SKM-1 (cell line): ENCODE measurements around the gene NOS1AP.

Experiments
- DNase-seq: peaks from one replicate; lab custom pipeline; 2025; ENCODE audit not compliant: unreplicated experiment; lab: John Stamatoyannopoulos, UW

The NOS1AP gene

DNA sequence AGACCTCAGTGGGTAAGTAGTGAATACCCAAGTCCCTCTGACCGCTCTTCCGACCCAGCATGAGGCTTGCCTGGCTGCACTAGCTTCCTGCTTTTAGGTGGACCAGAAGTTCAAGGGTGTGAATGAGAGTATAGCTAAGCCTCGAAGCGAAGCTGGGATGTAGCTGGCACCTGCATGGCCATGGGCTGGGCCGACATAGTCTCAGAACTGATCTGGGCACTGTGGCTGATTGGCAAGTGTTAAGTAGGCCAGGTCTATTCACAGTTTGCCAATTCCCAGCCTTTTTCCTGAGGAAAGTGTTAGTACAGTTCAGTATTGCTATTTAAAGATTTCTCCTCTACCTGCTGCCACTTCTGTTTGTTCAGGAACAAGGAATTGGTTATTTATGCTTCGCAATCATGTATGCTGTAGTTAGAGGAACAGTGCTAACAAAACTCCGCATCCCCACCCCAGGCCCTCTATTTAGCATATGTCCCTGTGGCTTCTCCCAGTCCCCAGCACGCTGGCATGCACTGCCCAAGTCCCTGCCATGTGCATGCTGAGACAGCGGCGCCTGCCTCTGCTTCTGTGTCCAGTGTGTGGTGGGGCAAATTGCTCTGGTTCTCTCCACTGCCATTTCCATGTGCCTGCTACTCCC lies 290.9 kb downstream of the NOS1AP start:
- DNase-seq = no peak

DNA sequence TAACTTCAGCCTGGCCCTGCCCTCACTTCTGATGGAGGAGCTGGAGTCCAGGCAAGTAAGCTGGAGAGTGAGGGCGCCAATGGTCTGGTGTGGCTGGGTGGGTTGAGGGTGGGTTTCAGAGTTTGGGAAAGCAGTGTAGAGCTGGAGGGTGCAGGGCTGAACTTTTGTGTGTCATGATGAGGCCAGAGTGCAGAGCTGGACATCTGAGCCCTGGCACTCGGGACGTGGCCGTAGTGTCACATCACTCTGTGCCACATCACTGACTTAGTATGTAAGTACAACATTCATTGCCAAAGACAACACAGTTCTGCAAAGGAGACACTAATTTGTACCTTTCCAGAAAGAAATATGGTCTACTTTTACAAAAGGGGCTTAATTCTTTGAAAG lies 291.4 kb downstream of the NOS1AP start:
- no peak for DNase-seq

DNA sequence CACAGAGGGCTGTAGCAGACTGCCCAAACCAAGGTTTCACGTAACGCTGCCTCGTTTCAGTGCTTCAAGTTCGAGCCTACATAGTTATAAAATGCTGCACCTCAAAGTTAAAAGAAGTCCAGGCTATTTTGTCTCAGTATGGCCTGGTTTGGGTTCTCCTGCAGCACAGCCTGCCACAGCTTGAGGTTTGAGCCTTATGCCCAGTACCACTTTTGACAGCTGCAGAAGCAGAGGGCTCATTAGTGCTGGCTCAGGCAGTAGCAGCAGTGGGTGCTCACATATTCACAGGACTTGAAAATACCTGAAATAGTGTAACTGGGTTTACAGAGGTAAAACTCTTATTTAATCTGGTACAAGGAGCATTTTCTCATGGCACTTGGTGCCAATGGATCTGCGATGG lies 291.9 kb downstream of the NOS1AP start:
- no peak for DNase-seq

DNA sequence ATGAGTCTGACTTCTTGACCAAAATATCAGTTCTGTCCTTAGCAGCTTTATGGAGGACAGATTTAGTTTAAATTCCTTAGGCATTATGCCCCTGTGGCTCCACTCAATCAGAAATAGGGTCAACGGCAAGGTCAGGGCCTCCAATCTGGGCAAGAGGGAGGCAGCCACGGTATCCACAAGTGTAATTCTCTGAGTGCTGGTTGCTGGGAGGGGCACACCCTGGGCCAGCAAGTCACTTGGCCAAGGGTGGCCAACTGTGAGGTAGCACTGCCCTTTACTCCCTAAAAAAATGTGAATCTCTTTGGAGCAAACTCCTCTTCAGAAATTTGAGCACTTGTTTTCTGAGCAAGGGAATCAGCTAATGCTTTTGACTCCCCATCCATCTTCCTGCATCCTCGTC lies 294.3 kb downstream of the NOS1AP start:
- no peak for DNase-seq

DNA sequence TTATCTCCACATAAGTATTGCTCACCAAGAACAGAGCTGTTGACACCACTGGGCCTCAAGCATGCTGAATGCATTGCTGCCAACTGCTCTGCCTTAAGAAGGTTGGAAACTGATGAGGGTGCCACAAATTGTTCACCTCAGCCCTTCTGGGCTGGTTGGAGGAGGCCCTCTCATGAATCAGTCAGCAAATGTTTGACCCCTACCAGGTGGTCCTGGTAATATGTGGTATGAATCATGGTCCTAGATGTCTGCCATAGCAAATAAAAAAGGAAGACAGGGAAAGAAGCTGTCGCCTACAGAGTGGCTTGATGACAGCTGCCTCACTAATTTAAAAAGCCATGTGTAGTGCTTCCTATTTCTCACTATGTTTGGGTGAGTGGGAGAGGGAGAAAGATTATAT lies 295.0 kb downstream of the NOS1AP start:
- no peak for DNase-seq

DNA sequence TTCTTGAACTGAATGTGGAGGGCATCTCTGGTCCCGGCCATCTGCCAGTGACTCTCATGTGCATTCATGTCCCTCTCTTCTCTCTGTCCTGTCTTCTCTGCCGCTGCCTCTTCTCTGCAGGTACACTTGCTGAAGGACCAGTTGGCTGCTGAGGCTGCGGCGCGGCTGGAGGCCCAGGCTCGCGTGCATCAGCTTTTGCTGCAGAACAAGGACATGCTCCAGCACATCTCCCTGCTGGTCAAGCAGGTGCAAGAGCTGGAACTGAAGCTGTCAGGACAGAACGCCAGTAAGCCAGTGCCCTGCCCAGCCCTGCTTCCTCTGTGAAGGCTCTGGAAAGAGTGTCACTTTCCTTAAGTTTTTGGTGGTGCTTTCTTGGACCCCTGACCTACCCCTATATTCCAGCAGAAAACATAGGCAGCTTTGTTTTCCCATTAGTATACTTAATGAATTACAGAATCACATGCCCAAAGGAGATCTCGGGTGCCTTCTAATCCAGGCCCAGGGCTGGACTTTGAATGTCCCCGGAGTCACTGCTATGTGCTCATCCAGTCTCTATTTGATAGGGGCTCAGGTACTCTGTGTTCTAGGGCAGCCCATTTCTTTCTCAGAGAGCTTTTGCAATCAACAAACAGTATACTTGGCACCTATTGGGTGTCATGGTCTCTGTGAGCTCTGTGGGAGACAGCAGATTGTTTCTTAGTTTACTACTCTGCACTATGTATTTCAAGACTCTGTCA lies 296.0 kb downstream of the NOS1AP start:
- no peak for DNase-seq

DNA sequence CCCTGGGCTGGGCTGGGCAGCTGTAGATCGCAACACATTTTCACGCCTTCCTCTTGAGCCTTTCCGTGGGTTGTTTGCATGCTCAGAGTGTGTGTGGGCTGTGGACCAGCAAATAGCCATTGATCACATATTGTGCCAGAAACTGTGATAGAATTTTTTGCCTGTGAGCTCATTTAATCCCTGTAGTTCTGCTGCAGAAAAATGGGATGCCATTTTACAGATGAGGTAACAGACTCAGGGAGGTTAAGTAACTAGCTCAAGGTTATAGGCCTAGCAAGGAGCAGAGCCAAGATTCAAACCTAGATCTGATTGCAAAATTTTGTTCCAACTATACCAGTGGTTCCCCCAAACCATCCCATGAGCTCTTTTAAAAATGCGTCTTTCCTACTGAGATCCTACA lies 296.7 kb downstream of the NOS1AP start:
- DNase-seq = no peak

DNA sequence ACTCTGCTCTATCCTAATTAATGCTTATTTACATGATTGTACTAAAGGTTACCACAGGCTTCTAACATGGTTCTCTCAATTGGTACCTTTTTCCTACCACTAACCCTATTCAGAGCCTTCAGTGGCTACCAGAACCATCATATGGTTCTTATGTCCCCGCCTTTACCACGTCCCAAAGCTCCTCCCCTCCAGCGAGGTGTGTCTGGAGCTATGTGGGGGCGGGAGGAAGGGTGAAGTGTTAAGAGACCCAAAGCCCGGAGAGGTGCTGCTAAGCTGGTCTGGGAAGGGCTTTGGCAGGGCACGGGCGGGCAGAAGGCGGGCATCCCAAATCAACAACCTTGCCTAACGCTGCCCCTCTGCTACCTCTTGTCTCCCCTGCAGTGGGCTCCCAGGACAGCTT lies 297.2 kb downstream of the NOS1AP start:
- no peak for DNase-seq

DNA sequence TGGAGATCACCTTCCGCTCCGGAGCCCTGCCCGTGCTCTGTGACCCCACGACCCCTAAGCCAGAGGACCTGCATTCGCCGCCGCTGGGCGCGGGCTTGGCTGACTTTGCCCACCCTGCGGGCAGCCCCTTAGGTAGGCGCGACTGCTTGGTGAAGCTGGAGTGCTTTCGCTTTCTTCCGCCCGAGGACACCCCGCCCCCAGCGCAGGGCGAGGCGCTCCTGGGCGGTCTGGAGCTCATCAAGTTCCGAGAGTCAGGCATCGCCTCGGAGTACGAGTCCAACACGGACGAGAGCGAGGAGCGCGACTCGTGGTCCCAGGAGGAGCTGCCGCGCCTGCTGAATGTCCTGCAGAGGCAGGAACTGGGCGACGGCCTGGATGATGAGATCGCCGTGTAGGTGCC lies 297.6 kb downstream of the NOS1AP start:
- DNase-seq = no peak

DNA sequence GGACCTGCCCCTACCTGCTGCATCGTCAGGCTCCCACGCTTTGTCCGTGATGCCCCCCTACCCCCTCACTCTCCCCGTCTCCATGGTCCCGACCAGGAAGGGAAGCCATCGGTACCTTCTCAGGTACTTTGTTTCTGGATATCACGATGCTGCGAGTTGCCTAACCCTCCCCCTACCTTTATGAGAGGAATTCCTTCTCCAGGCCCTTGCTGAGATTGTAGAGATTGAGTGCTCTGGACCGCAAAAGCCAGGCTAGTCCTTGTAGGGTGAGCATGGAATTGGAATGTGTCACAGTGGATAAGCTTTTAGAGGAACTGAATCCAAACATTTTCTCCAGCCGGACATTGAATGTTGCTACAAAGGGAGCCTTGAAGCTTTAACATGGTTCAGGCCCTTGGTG lies 298.3 kb downstream of the NOS1AP start:
- DNase-seq = no peak

DNA sequence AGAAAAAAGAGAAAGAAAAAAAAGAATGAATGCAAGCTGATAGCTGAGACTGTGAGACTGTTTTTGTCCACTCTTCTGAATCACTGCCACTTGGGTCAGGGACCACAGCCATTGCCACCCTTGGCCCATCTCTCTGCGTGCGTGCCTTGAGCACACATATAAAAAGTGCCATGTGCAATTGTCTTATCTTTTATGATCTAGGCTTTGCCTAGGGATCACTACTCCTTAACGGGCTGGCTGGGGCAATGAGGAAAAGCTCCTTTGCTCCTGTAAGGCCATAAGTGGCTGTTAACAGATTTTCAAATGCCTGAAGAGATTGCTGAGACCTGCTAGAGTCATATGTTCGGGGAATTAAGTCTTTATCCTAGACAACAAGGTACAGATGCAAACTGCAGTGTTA lies 299.0 kb downstream of the NOS1AP start:
- no peak for DNase-seq

DNA sequence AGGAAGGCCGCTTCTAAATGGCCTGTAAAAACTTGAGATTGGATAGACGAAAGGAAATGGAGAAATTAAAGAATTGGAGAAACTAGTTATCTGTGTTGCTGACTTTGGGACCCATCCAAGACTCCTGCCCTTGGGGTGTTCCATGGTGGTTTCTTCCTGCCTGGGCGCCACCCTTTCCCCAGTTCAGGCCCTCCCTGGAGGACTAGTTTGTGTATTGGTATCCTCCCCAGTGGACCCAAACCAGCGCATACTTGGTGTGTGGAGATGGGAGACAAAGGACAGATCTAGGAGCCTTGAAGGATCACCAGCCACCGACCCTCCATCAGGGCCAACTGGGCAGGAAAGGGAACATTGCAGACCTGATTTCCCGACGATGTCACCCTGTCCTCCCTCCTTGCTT lies 300.1 kb downstream of the NOS1AP start:
- DNase-seq = no peak

DNA sequence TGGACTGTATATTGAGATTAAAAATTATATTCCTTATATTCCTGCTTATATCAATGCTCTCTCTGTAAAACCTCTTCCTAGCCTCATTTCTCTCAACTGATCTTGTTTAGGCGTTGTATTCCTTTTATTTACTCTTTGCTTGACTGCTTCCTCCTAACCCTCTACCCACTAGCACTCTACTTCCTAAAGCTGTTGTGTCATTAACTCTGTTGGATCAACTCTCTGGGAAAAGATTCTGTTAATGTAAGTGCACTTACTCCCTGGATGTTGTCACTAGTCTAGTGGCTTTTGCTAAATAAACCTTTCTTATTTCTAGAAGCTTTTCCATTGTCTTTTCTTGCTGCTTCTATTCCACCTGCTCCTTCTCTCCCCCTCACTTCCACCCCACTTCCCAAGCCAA lies 300.7 kb downstream of the NOS1AP start:
- no peak for DNase-seq

DNA sequence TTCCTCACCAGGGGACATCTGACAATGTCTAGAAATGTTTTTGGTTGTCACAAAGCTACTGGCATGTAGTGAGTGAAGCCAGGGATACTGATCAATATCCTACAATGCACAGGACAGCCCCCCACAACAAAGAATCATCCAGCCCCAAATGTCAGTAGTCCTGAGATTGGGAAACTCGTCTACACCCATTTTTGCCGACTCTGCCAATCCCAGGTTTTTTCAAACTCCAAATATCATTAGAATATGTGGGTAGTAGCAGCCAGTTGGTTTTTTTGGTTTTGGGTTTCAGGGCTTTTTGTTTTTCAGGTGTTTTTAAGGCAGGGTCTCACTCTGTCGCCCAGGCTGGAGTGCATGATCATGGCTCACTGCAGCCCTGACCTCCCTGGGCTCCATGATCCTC lies 301.2 kb downstream of the NOS1AP start:
- no peak for DNase-seq

DNA sequence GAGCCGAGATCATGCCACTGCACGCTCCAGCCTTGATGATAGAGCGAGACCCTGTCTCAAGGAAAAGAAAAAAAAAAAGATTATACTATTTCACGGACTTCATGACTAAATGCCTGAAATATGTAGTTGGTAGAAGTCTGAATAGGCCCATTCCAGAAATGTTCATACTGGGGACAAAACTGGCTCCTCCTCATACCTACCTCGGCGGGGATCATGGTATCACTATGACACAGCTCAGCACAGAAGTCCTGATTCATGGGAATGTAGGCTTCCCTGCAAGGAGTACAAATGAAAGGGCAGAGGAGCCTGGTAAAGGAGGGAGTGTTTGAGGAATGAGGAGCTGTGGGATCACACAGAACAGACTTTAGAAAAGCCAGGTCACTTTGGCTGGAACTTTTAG lies 302.1 kb downstream of the NOS1AP start:
- no peak for DNase-seq

DNA sequence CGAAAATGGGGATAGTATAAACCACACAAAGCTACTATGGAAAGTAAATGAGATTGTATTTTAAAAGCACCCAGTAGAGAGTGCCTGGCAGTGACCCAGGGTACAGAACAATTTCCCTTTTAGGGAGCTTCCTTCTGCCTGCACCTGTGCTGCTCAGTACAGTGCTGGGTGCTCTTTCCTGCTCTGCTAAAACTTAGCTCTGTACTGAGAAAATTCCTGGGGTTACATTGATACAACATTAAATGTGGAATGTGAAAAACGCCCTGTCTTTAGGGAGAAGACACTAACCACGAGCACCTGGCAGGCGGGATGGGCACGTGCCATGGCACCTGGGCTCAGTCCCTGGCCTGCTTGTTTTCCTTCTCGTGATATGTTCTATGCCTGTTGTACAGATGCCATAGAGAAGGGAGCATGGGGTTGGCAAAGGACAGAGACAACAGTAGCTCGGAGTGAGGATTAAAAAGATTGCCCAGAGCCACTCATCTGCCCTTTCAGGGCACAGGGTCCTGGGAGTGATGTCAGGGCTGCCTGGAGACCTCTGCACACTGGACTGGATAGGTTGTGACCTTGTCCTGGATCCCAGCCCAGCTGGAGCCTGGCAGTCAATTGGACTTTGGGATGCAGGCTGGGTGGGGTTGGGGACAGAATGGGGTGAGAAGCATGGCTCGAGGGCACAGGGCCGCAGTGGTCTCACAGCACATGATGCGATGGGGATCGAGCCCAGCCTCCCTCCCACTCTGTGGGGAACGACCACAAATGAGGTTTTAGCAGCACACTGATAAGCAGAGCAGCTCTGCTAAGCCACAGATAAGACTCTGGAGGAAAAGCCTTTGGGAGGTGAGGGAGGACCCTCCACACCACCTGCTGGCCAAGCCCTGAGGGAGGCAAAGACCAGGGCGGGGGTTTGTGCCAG lies 302.9 kb downstream of the NOS1AP start:
- DNase-seq = no peak

DNA sequence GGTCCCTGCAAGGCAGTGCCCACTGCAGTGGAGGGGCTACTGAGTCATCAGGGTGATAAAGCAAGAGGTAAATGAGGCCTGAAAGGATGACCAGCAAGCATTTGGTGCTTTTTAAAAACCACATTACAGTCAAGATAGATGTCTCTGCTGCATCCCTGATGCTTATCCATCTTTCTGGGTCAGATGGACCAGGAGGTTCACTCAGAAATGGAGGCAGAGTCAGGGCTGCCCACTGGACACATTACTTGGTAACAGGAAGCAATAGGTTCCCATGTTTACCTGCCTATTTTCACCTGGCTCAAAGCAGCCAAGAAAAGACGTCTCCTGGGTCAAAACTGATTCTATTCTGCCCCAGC lies 303.6 kb downstream of the NOS1AP start:
- no peak for DNase-seq

DNA sequence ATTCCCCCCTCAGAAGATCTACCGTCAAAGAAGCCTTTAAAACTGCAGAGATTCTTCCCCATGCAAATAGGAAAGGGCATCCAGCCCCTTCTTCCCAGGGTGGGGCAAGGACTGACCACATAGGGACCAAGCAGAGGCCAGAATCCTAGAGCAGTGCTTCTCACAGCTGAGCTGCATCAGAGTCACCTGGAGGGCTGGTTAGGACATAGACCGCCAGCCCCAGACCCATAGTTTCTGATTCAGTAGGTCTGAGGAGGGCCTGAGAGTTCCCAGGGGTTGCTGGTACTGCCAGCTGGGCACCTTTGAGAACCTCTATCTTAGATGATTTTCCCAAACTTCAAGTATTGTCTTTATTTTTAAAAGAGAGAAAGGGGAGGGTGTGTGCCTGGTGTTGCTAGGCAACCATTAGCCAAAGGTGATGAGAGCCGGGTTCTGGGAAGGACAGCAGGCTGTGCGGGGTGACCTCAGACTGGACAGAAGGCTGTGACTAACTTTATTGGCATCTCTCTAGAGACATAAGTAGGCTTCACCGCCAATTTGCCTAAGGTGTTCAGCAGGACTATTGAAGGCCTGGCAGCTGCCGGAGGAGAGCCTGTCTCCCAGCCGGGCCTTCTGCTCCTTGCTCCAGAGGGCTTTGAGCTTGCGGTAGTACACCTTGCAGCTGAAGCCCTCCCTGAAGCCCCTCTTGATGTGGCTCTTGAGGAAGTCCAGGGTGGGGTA lies 304.2 kb downstream of the NOS1AP start:
- DNase-seq = no peak

DNA sequence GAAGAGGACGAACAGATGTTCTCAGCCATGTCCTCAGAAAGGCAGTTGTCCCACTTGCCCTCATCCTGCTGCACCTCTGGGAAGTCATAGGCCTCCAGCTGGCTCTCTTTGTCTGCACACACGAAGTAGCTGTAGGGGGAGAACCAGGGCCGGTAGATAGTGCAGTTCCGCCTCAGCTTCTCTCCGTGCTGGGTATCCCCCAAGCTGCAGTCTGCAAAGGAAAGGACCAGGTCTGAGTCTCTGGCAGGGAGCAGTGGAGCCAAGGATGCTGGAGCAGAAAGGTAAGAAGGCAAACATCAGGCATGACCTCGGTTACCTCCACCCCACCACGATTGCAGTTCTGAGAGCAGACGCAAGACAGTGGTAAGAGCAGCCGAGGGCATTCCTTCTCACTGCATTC lies 304.9 kb downstream of the NOS1AP start:
- no peak for DNase-seq

DNA sequence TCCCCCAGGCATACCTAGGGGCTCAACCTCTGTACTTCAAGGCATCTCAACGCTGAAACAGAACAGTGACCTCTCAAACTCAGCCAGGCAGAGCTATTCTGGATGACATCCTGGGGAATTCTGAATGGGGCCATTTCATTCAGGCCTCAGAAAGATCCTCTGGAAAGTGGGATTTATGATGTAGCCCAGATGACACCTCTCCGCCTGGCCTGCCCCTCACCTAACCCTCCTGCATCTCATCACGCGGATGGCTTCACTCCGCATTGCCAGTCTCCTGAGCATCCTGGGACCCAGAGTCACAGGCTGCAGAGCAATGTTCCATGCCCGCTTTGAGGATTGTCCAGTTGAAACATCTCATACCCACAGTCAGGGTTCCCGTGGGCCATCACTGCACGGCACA lies 306.0 kb downstream of the NOS1AP start:
- DNase-seq = no peak

DNA sequence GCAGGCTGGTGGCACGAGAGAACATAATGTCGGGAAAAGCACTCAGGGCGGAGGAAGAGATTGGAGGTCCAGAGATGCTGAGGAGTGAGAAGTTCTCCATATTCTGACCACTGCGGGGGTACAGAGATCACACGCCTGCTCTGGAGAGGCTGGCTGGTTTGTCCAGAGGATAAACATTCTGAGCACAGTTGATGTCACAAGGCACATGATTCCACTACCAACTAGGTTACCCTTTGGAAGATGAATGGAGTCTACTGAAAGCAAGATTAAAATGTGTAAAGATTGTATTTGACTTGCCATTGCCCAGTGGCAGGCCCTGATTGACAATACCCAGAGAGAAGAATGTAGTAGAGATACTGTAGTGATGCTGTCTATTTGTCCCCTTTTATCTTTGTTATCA lies 307.2 kb downstream of the NOS1AP start, which contains the start of gene SPATA46:
Gene SPATA46, minus strand, starts transcription at position 164 of the 400 bp plus-strand sequence. Its CDS starts 64 bp downstream, at position 100.
- no peak for DNase-seq
